WTC11 (cell line): Measurements from ENCODE around the gene EXOC4.

Source experiments
- ATF3 ChIP-seq: sonication (generic); formaldehyde crosslinking; conservative IDR thresholded peaks from 2 replicates; pipeline ENCODE4 v1.8.1; 2022; ENCODE audit warnings: mild to moderate bottlenecking, missing genetic modification reagents
- CBFB ChIP-seq: sonication (generic); formaldehyde crosslinking; IDR thresholded peaks from 2 replicates; pipeline ENCODE4 v1.8.1; 2022; ENCODE audit warnings: mild to moderate bottlenecking, low read depth, missing genetic modification reagents
- CTCF ChIP-seq: fragments of 200-600 bp; IDR thresholded peaks from 2 replicates; pipeline ENCODE4 v1.8.0; 2022; ENCODE audit warnings: antibody characterized with exemption
- JAZF1 ChIP-seq: fragments of 250-450 bp; sonication (Bioruptor Pico); IDR thresholded peaks from 2 replicates; pipeline ENCODE4 v1.9.0; 2021; ENCODE audit warnings: moderate library complexity, mild to moderate bottlenecking, inconsistent platforms
- MAX ChIP-seq: sonication (generic); formaldehyde crosslinking; IDR thresholded peaks from 2 replicates; pipeline ENCODE4 v1.8.0; 2022; ENCODE audit warnings: mild to moderate bottlenecking, missing genetic modification reagents
- PRDM15 ChIP-seq: sonication (generic); formaldehyde crosslinking; IDR thresholded peaks from 2 replicates; pipeline ENCODE4 v1.8.0; 2022; ENCODE audit warnings: missing genetic modification reagents
- SP1 ChIP-seq: sonication (generic); formaldehyde crosslinking; conservative IDR thresholded peaks from 2 replicates; pipeline ENCODE4 v1.8.1; 2022; ENCODE audit warnings: missing genetic modification reagents
- ZNF512 ChIP-seq: sonication (generic); formaldehyde crosslinking; IDR thresholded peaks from 2 replicates; pipeline ENCODE4 v1.8.1; 2022; ENCODE audit warnings: missing genetic modification reagents, borderline replicate concordance

DNA sequence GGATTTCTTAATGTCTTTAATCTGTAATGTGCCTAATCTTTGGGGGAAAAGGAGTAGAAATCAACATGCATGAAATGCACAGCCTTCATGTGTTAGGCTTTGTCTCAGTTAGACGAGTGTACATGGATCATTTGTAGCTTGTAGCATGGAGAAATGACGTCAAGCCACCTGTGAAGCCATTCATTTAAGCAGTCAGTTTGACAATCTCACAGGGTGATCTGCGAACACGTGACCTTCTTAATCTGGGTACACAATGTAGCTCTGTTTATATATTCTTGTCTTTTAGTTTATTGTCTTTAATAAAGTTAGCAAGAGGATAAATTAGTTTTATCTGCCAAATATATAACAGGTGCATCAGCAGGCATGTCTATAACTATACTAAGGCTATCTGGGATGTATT, 522.3 kb downstream of the EXOC4 start:
- no peak for TF ChIP-seq ZNF512
- no peak for TF ChIP-seq MAX
- no peak for TF ChIP-seq ATF3 (CRISPR knock-in tag)
- TF ChIP-seq SP1, result no peak
- TF ChIP-seq CTCF, result no peak
- TF ChIP-seq JAZF1 (CRISPR knock-in tag), result no peak
- no peak for TF ChIP-seq CBFB
- no peak for TF ChIP-seq PRDM15 (CRISPR knock-in tag)
